Measurements from ENCODE around the gene PLXNA2. TPM values are rescaled to one million over a fixed set of nuclear protein-coding genes. Genes with fewer than 3 reads are reported as not detected.
A peak's percentile ranks its signal among the peaks of the same experiment; 100 is the strongest.

The PLXNA2 gene
- total RNA-seq, 4 donors from 2014 or later = 19.8 to 41.6 (median 27.9) TPM

- H3K27me3 ChIP-seq = no peaks in the 10 kb centered on the region
- H3K9me3 ChIP-seq = no peaks in the 10 kb centered on the region
- intact Hi-C loops (cut with DNase I) = no loop called here
- H3K4me3 ChIP-seq = no peak overlapping the region
- TF ChIP-seq CTCF (IDR thresholded peaks at IDR 0.05) = no peak
- TF ChIP-seq POLR2A (IDR thresholded peaks at IDR 0.05; ENCODE audit: low read depth) = no peak
- TF ChIP-seq EP300 (IDR thresholded peaks at IDR 0.05) = no peak
- no peak for TF ChIP-seq POLR2AphosphoS5 (IDR thresholded peaks at IDR 0.05)
- WGBS = 94% methylated on average over 6 of the region's 6 CpGs
- peaks cover 0 to 6% (median 0%) of the 10 kb centered on the region in 4 donors for H3K36me3 ChIP-seq
- DNase-seq (ENCODE audit: extremely low spot score) = no peak
- peak overlapping the region in 2 of 4 donors; percentile 28 to 33 for H3K27ac ChIP-seq (replicated peaks in 1 of 4)
- peaks cover 31 to 92% (median 91%) of the 10 kb centered on the region in 4 donors for H3K4me1 ChIP-seq
These were observed 90.8 kb downstream of the PLXNA2 start for GRCh38 chr1:208153386-208153785.

DNA sequence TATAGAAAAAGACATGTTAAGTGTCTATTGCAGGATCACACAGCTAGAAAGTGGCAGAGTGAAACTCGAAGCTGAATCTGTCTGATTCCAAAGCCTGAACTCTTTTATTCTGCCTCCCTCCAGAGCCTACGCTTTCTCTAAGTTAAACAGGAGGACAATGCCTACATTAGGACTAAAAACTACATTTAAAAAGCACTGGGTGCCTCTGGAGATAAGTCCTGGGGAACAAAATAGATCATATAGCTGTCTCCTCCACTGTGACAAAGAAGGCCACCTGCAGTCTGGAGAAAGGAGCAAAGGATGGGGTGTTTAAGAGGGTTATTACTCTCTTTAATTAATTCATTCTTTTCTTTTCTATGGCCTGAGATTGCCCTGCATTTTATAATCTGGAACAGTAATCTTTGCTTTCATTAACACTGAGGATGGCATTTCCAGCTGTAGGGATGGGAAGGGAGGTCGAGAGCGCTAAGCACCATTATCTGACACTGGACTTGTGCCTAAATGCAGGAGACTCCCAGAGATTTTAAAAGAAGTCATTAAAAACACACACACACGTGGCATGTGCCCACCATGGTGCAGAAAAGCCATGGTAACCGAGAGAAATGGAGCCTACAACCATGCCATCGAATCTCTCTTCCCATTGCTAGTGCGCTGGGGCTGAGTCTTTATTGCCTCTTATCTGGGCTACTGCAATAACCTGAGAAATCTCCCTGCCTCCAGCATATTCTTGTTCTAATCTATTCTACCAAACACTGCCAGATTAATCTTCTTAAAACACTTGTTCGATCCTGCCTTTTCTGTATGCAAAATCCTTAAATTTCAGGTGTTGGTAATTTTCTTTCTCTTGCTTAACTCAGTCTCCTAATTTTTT is 92.2 kb downstream of the PLXNA2 start:
- intact Hi-C loops (cut with DNase I) = no loop called here
- Histone ChIP-seq H3K9me3 (no peaks in the 10 kb centered on the region), H3K27me3 (no peaks in the 10 kb centered on the region), H3K4me3 (no peak overlapping the region), H3K27ac (replicated peaks in 1 of 4) (peak overlapping the region in 3 of 4 donors; percentile 51 to 68 (median 64)), H3K4me1 (peaks cover 31 to 78% (median 77%) of the 10 kb centered on the region in 4 donors), H3K36me3 (peaks cover 0 to 6% (median 0%) of the 10 kb centered on the region in 4 donors)
- TF ChIP-seq POLR2A (IDR thresholded peaks at IDR 0.05; ENCODE audit: low read depth) = no peak
- TF ChIP-seq EP300 (IDR thresholded peaks at IDR 0.05) = no peak
- TF ChIP-seq CTCF (IDR thresholded peaks at IDR 0.05) = no peak
- TF ChIP-seq POLR2AphosphoS5 (IDR thresholded peaks at IDR 0.05) = no peak
- no peak for DNase-seq (ENCODE audit: extremely low spot score)
- WGBS = 73% methylated on average over 9 of the region's 9 CpGs

DNA sequence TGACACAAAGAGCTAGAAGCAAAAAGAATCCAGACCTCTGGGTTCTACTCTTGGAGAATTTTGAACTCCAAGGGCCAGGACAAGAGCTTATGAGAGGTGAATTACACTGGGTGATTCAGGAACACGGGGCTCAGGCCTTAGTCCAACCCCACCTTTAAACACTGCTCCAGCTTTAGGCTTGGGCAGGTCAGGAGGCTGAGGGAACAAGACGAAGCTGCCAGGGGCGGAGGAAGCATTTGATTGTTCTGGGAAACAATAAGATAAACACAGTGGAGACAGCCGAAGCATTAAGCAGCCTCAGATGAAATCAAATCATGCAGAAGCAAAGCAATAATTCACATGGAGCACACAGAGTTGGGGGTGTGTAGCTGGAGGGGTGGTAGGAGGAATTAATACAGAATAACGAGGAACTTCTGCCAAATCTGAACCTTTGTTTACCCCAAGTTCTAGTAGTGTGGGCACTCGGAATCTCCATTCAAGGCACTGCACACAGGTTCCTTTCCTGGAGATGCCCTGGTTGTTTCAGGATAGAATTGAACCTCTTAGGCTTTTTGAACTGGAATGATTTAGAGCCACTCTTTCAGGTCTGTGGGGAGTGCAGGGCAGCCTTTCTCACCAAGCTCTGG is 93.2 kb downstream of the PLXNA2 start:
- TF ChIP-seq CTCF (IDR thresholded peaks at IDR 0.05) = no peak
- TF ChIP-seq POLR2AphosphoS5 (IDR thresholded peaks at IDR 0.05) = peak in 1 of 2 donors; percentile 25
- no peak for DNase-seq (ENCODE audit: extremely low spot score)

DNA sequence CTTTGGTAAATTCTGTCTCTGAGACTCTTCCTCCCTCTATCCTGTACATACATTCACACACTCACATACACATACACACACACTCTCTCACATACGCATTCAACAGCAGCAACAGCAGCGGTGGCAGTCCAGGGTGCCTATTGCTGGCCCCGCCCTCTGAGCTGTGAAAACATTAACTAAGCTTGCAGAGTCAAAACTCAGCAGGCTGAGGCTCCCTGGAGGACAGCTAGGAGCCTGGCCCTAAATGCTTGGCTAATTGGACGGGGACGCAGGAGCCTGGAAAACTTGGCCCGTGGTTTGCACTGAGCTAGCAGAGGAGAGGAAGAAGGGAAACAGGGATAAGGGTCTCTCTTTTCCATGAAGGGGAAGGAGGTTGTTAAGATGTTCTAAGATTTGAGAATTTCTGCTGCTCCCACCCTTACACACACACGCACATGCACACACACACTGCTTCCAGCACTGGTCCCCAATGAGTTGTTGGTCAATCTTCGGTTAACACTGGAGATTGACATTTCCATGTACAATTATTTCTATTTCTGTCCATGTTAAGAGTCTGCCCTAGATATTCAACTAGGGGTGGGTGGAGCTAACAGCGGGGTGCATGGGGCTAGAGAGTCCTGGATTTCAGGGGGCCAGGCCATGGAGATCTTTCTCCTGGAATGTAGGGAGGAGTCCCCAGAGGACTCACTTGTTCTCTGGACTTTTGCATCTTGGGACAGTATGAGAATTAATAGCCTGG is 94.2 kb downstream of the PLXNA2 start:
- Histone ChIP-seq H3K27ac (replicated peaks in 1 of 4) (peak overlapping the region; percentile 51 to 68 (median 60)), H3K9me3 (no peaks in the 10 kb centered on the region), H3K4me3 (no peak overlapping the region), H3K27me3 (no peaks in the 10 kb centered on the region), H3K4me1 (peaks cover 33 to 70% (median 68%) of the 10 kb centered on the region in 4 donors), H3K36me3 (peaks cover 0 to 6% (median 0%) of the 10 kb centered on the region in 4 donors)
- TF ChIP-seq CTCF (IDR thresholded peaks at IDR 0.05) (no peak), POLR2AphosphoS5 (IDR thresholded peaks at IDR 0.05) (peak in 1 of 2 donors; percentile 4)
- intact Hi-C loops (cut with DNase I) = no loop called here
- no peak for DNase-seq (ENCODE audit: extremely low spot score)
- WGBS = 52% methylated on average over 9 of the region's 9 CpGs

More for the DNA sequence above, 93.2 kb downstream of the PLXNA2 start:
- Histone ChIP-seq H3K36me3 (peaks cover 0 to 6% (median 0%) of the 10 kb centered on the region in 4 donors), H3K4me1 (peaks cover 31 to 70% (median 68%) of the 10 kb centered on the region in 4 donors), H3K27ac (replicated peaks in 1 of 4) (peak overlapping the region; percentile 51 to 68 (median 60)), H3K9me3 (no peaks in the 10 kb centered on the region), H3K27me3 (no peaks in the 10 kb centered on the region), H3K4me3 (no peak overlapping the region)
- intact Hi-C loops (cut with DNase I) = no loop called here
- WGBS = 44% methylated on average over 6 of the region's 6 CpGs
